Measurements from ENCODE around the gene C1orf185. TPM values are rescaled to one million over a fixed set of nuclear protein-coding genes. Genes with fewer than 3 reads are reported as not detected.
"Not testable (repeated sequence)": the region's sequence is repeated elsewhere in the genome, so short reads cannot be mapped to it uniquely, and the experiment has no call there.

C1orf185 gene
- not detected for polyA plus RNA-seq (ENCODE audit: insufficient read length in 12 of 12)
- long read RNA-seq, donor 1 = 0 reads
- long read RNA-seq, donor 2 = 0 reads
- long read RNA-seq, donor 3 = 0 reads
- long read RNA-seq, donor 4 = 0 reads
- long read RNA-seq, donor 5 = 0 reads
- long read RNA-seq, donor 6 = 0 reads
- long read RNA-seq, donor 7 = 0 reads
- long read RNA-seq, donor 8 = 0 reads
- long read RNA-seq, donor 9 = 0 reads
- long read RNA-seq, donor 10 = 0 reads
- long read RNA-seq, donor 11 = 0 reads

- no peak for DNase-seq
Observed at GRCh38 chr1:51101976-51102375, at the start of gene C1orf185. C1orf185 (plus strand) TSS chr1:51102228; CDS start chr1:51102234, 6 bp downstream.

GRCh38 chr1:51058858-51059257 lies 43.2 kb upstream of the C1orf185 start:
- DNase-seq = no peak

GRCh38 chr1:51061231-51061918 lies 40.7 kb upstream of the C1orf185 start:
- DNase-seq = no peak

- no peak for DNase-seq
Observed at GRCh38 chr1:51063121-51063520, 38.9 kb upstream of the C1orf185 start.

- DNase-seq = no peak
Observed at GRCh38 chr1:51070011-51070410, 32.0 kb upstream of the C1orf185 start.

- no peak for DNase-seq
Observed at GRCh38 chr1:51070640-51071039, 31.4 kb upstream of the C1orf185 start.

- DNase-seq = no peak
Observed at GRCh38 chr1:51071291-51072042, 30.6 kb upstream of the C1orf185 start.

GRCh38 chr1:51072043-51072439 lies 30.0 kb upstream of the C1orf185 start:
- DNase-seq = no peak

GRCh38 chr1:51072651-51073050 lies 29.4 kb upstream of the C1orf185 start:
- DNase-seq = no peak

GRCh38 chr1:51073456-51073855 lies 28.6 kb upstream of the C1orf185 start:
- DNase-seq = no peak

- DNase-seq = no peak
Observed at GRCh38 chr1:51086496-51087271, 15.3 kb upstream of the C1orf185 start.

- no peak for DNase-seq
Observed at GRCh38 chr1:51088474-51088873, 13.6 kb upstream of the C1orf185 start.

- DNase-seq = no peak
Observed at GRCh38 chr1:51093581-51093980, 8.4 kb upstream of the C1orf185 start.

- DNase-seq = no peak
Observed at GRCh38 chr1:51097171-51097570, 4.9 kb upstream of the C1orf185 start.

- DNase-seq = no peak
Observed at GRCh38 chr1:51100264-51100880, 1.7 kb upstream of the C1orf185 start.

GRCh38 chr1:51114137-51114536 lies 12.1 kb downstream of the C1orf185 start:
- no peak for DNase-seq

GRCh38 chr1:51115714-51116404 lies 13.8 kb downstream of the C1orf185 start:
- no peak for DNase-seq

- no peak for DNase-seq
Observed at GRCh38 chr1:51119331-51119730, 17.3 kb downstream of the C1orf185 start.

- DNase-seq = no peak
Observed at GRCh38 chr1:51120629-51121028, 18.6 kb downstream of the C1orf185 start.

GRCh38 chr1:51127152-51127551 lies 25.1 kb downstream of the C1orf185 start:
- not testable (repeated sequence) for DNase-seq

- no peak for DNase-seq
Observed at GRCh38 chr1:51131185-51131584, 29.2 kb downstream of the C1orf185 start.
